ENCODE measurements around the gene HSPB6. TPM values are rescaled to one million over a fixed set of nuclear protein-coding genes. Genes with fewer than 3 reads are reported as not detected.

The HSPB6 gene
- total and polyA plus RNA-seq, 4 donors: 2.7 to 17.7 (median 5.6) TPM

- H3K4me1 ChIP-seq (ENCODE audit: control insufficient read depth in 4 of 4, insufficient read depth in 4 of 4, low read length in 3 of 4): peaks cover 5 to 16% (median 8%) of the 10 kb centered on the region in 4 donors
- DNase-seq (ENCODE audit: low spot score): no peak
- no peak for TF ChIP-seq NR2F2 (IDR thresholded peaks at IDR 0.05)
- WGBS: 78% methylated on average over 2 of the region's 2 CpGs
- H3K27ac ChIP-seq (ENCODE audit: low read depth in 1 of 2, low read length in 2 of 2): no peak overlapping the region
- H3K9me3 ChIP-seq (ENCODE audit: control insufficient read depth in 4 of 4, low read length in 3 of 4): no peaks in the 10 kb centered on the region
- H3K27me3 ChIP-seq (ENCODE audit: control insufficient read depth in 4 of 4, insufficient read depth in 4 of 4, low read length in 3 of 4): no peaks in the 10 kb centered on the region
- no peak overlapping the region for H3K9ac ChIP-seq (ENCODE audit: low read depth in 1 of 2, low read length in 2 of 2)
- H3K36me3 ChIP-seq (ENCODE audit: control insufficient read depth in 4 of 4, insufficient read depth in 3 of 4, low read depth in 1 of 4, low read length in 3 of 4): no peaks in the 10 kb centered on the region
- H3K4me3 ChIP-seq (ENCODE audit: low read depth in 1 of 3, low read length in 3 of 3): no peak overlapping the region
Measured at GRCh38 chr19:35713506-35713850, 43.4 kb downstream of the HSPB6 start.

- TF ChIP-seq JUND (IDR thresholded peaks at IDR 0.05) (no peak), FOXA1 (IDR thresholded peaks at IDR 0.05) (no peak), TAF1 (conservative IDR thresholded peaks at IDR 0.05) (no peak), RAD21 (IDR thresholded peaks at IDR 0.05) (no peak)
- Histone ChIP-seq H3K4me3 (ENCODE audit: low read depth in 1 of 3, low read length in 3 of 3) (no peak overlapping the region), H3K27me3 (ENCODE audit: control insufficient read depth in 4 of 4, insufficient read depth in 4 of 4, low read length in 3 of 4) (no peaks in the 10 kb centered on the region), H3K36me3 (ENCODE audit: control insufficient read depth in 4 of 4, insufficient read depth in 3 of 4, low read depth in 1 of 4, low read length in 3 of 4) (no peaks in the 10 kb centered on the region), H3K9ac (ENCODE audit: low read depth in 1 of 2, low read length in 2 of 2) (no peak overlapping the region), H3K27ac (ENCODE audit: low read depth in 1 of 2, low read length in 2 of 2) (no peak overlapping the region), H3K4me1 (ENCODE audit: control insufficient read depth in 4 of 4, insufficient read depth in 4 of 4, low read length in 3 of 4) (peaks cover 5 to 15% (median 8%) of the 10 kb centered on the region in 4 donors), H3K9me3 (ENCODE audit: control insufficient read depth in 4 of 4, low read length in 3 of 4) (no peaks in the 10 kb centered on the region)
- DNase-seq (ENCODE audit: low spot score): peak; percentile 58
- 76% methylated on average over 11 of the region's 11 CpGs for WGBS
Measured at GRCh38 chr19:35712567-35713505, 44.0 kb downstream of the HSPB6 start.

DNA sequence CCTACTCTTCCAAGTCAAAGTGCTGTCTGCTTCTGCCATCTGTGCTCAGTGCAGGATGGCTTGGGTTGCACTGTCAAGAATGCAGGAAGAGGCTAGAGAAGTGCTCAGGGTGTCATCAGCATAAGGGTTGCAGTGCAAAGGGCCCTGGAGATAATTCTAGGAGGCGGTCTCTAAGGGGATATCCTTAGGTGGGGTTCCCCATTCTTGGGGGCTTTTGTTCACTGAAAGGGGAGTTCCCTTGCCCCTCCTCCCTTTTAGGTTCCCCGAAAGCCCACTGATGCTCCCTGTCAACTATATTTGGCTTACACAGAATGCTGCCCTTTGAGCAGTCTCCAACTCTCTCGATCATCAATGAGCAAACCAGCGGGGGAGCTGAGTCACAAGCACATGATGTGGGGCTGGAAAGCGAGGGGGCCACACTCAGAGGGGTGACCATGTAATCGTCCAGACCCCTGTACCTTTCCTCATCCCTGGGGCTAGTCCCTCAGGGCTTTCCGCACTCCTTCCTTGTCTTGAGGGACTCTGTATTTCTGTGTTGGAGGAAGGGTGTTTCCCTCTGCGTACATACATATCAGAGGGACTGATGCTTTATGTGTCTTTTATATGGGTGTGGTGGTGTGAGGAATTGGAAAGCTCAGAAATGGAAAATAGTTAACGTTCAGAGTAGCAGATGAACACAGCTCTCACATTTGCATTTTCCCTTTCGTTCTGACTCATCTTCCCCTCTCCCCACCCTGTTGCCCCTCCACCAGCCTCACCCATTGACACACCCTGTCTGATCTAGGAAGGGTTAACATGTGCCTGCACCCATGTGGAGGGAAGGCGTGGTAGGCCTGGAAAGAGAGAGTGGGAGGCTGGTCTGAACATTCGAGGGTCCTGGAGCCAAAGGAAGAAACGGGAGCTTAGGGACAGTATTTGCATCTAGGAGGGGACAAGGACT lies 45.8 kb downstream of the HSPB6 start:
- Histone ChIP-seq H3K27ac (ENCODE audit: low read depth in 1 of 2, low read length in 2 of 2) (no peak overlapping the region), H3K27me3 (ENCODE audit: control insufficient read depth in 4 of 4, insufficient read depth in 4 of 4, low read length in 3 of 4) (no peaks in the 10 kb centered on the region), H3K36me3 (ENCODE audit: control insufficient read depth in 4 of 4, insufficient read depth in 3 of 4, low read depth in 1 of 4, low read length in 3 of 4) (no peaks in the 10 kb centered on the region), H3K9ac (ENCODE audit: low read depth in 1 of 2, low read length in 2 of 2) (no peak overlapping the region), H3K9me3 (ENCODE audit: control insufficient read depth in 4 of 4, low read length in 3 of 4) (no peaks in the 10 kb centered on the region), H3K4me3 (ENCODE audit: low read depth in 1 of 3, low read length in 3 of 3) (no peak overlapping the region), H3K4me1 (ENCODE audit: control insufficient read depth in 4 of 4, insufficient read depth in 4 of 4, low read length in 3 of 4) (peaks cover 5 to 9% (median 6%) of the 10 kb centered on the region in 4 donors)
- WGBS: 57% methylated on average over 13 of the region's 13 CpGs
- TF ChIP-seq JUND (IDR thresholded peaks at IDR 0.05) (no peak), EGR1 (IDR thresholded peaks at IDR 0.05; ENCODE audit: low read depth in 2 of 2) (no peak), GABPA (IDR thresholded peaks at IDR 0.05 in 1 of 2, conservative IDR thresholded peaks at IDR 0.05 in 1 of 2) (no peak), RXRA (IDR thresholded peaks at IDR 0.05) (no peak), TAF1 (conservative IDR thresholded peaks at IDR 0.05) (no peak), FOXA1 (IDR thresholded peaks at IDR 0.05) (no peak), NR2F2 (IDR thresholded peaks at IDR 0.05) (no peak), HNF4A (conservative IDR thresholded peaks at IDR 0.05) (no peak), RAD21 (IDR thresholded peaks at IDR 0.05) (no peak), HNF4G (IDR thresholded peaks at IDR 0.05) (no peak)
- TF ChIP-seq, protein P1, sequence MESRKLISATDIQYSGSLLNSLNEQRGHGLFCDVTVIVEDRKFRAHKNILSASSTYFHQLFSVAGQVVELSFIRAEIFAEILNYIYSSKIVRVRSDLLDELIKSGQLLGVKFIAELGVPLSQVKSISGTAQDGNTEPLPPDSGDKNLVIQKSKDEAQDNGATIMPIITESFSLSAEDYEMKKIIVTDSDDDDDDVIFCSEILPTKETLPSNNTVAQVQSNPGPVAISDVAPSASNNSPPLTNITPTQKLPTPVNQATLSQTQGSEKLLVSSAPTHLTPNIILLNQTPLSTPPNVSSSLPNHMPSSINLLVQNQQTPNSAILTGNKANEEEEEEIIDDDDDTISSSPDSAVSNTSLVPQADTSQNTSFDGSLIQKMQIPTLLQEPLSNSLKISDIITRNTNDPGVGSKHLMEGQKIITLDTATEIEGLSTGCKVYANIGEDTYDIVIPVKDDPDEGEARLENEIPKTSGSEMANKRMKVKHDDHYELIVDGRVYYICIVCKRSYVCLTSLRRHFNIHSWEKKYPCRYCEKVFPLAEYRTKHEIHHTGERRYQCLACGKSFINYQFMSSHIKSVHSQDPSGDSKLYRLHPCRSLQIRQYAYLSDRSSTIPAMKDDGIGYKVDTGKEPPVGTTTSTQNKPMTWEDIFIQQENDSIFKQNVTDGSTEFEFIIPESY (IDR thresholded peaks at IDR 0.05): no peak
- TF ChIP-seq, protein P2, sequence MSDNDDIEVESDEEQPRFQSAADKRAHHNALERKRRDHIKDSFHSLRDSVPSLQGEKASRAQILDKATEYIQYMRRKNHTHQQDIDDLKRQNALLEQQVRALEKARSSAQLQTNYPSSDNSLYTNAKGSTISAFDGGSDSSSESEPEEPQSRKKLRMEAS (IDR thresholded peaks at IDR 0.05): no peak
- TF ChIP-seq, protein P3, sequence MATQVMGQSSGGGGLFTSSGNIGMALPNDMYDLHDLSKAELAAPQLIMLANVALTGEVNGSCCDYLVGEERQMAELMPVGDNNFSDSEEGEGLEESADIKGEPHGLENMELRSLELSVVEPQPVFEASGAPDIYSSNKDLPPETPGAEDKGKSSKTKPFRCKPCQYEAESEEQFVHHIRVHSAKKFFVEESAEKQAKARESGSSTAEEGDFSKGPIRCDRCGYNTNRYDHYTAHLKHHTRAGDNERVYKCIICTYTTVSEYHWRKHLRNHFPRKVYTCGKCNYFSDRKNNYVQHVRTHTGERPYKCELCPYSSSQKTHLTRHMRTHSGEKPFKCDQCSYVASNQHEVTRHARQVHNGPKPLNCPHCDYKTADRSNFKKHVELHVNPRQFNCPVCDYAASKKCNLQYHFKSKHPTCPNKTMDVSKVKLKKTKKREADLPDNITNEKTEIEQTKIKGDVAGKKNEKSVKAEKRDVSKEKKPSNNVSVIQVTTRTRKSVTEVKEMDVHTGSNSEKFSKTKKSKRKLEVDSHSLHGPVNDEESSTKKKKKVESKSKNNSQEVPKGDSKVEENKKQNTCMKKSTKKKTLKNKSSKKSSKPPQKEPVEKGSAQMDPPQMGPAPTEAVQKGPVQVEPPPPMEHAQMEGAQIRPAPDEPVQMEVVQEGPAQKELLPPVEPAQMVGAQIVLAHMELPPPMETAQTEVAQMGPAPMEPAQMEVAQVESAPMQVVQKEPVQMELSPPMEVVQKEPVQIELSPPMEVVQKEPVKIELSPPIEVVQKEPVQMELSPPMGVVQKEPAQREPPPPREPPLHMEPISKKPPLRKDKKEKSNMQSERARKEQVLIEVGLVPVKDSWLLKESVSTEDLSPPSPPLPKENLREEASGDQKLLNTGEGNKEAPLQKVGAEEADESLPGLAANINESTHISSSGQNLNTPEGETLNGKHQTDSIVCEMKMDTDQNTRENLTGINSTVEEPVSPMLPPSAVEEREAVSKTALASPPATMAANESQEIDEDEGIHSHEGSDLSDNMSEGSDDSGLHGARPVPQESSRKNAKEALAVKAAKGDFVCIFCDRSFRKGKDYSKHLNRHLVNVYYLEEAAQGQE (IDR thresholded peaks at IDR 0.05): no peak
- TF ChIP-seq, protein P4, sequence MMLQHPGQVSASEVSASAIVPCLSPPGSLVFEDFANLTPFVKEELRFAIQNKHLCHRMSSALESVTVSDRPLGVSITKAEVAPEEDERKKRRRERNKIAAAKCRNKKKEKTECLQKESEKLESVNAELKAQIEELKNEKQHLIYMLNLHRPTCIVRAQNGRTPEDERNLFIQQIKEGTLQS (IDR thresholded peaks at IDR 0.05): no peak
- no peak for DNase-seq (ENCODE audit: low spot score)
